Tibial nerve (tissue), 4 donors: ENCODE measurements around the gene SLC27A3.

Source experiments
- EP300 ChIP-seq, 2 donors: sonication (generic); formaldehyde crosslinking; IDR thresholded peaks; one replicate each; pipeline ENCODE4 v1.6.1; 2017; ENCODE audit warnings: antibody characterized with exemption in 2 of 2, mild to moderate bottlenecking in 1 of 2
- POLR2A ChIP-seq, 2 donors: fragments of 450-650 bp; IDR thresholded peaks; one replicate each; pipeline ENCODE4 v1.6.1; 2017; ENCODE audit warnings: antibody characterized with exemption in 2 of 2, mild to moderate bottlenecking in 2 of 2, moderate library complexity in 2 of 2
- TF ChIP-seq, protein P1 (sequence below), 5 experiments: fragments of 200-600 bp in 3 of 5; fragments of 450-650 bp in 2 of 5; sonication (generic) in 3 of 5; IDR thresholded peaks; one replicate each; pipeline ENCODE4 v1.5.1; 2016 to 2019; ENCODE audit warnings: antibody characterized with exemption in 5 of 5, mild to moderate bottlenecking in 3 of 5, moderate library complexity in 2 of 5

DNA sequence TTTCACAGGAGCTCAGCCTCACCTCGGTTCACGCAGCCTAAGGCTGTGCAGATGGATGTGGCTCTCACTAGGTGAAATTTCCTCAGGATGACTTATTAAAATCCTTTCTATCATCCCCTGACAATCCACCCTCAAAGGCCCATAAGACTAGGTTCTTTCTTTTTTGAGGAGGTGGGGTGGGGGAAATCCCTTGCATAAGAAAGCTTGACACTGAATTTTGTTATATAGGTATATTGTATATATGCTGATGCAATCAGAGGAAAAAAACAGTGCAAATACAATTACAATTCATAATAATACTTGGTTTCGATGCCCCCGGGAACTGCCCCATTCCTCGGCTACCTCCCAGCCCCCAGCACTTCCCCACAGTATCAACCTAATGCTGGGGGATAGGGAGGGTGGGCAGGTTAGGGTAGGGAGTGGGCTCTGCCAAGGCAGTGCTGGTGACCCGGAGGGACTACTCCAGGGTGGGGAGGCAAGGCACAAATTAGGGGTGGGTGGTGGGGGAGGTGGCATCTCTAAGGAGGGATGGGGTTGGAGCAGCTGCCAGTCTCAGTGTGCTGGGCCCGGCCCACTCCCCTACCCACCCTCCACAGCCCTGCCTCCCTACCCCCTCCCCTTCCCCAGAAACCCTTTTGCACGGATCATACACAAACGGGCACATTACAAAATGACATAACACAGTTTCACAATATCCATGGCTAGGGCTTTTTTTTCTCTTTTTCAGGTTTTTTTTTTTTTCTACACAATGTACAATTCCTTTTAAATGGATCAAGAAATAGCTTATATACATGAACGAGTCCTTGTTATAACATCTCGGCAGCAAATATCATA is 30.9 kb downstream of the SLC27A3 start:
- TF ChIP-seq, protein P1, sequence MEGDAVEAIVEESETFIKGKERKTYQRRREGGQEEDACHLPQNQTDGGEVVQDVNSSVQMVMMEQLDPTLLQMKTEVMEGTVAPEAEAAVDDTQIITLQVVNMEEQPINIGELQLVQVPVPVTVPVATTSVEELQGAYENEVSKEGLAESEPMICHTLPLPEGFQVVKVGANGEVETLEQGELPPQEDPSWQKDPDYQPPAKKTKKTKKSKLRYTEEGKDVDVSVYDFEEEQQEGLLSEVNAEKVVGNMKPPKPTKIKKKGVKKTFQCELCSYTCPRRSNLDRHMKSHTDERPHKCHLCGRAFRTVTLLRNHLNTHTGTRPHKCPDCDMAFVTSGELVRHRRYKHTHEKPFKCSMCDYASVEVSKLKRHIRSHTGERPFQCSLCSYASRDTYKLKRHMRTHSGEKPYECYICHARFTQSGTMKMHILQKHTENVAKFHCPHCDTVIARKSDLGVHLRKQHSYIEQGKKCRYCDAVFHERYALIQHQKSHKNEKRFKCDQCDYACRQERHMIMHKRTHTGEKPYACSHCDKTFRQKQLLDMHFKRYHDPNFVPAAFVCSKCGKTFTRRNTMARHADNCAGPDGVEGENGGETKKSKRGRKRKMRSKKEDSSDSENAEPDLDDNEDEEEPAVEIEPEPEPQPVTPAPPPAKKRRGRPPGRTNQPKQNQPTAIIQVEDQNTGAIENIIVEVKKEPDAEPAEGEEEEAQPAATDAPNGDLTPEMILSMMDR (IDR thresholded peaks at IDR 0.05): no peak
- no peak for TF ChIP-seq POLR2A (IDR thresholded peaks at IDR 0.05)
- TF ChIP-seq EP300 (IDR thresholded peaks at IDR 0.05): no peak
